ENCODE results near the gene MED13L.

- no peak for TF ChIP-seq YY1 (IDR thresholded peaks at IDR 0.05; ENCODE audit: insufficient read depth, insufficient read length)
- TF ChIP-seq SUZ12 (IDR thresholded peaks at IDR 0.05; ENCODE audit: extremely low read depth, insufficient read depth, insufficient read length): no peak
- TF ChIP-seq ZNF274 (IDR thresholded peaks at IDR 0.05; ENCODE audit: low read depth, low read length): no peak
These were observed 40.6 kb upstream of the MED13L start for GRCh38 chr12:116317986-116318575.

Measured in NT2/D1 (cell line).